Measurements from ENCODE around the gene TRIP4.

GRCh38 chr15:64483749-64484148, 96.1 kb downstream of the TRIP4 start:
- TF ChIP-seq POLR2A (IDR thresholded peaks at IDR 0.05; ENCODE audit: low read length) (no peak), GATA1 (IDR thresholded peaks at IDR 0.05; ENCODE audit: low read depth, low read length) (no peak)
